ENCODE data around the gene OR10J1.

OR10J1 gene

GRCh38 chr1:159465191-159465603 is 25.7 kb downstream of the OR10J1 start:
- H3K36me3 ChIP-seq, result no peaks in the 10 kb centered on the region
- no peaks in the 10 kb centered on the region for H3K4me1 ChIP-seq (ENCODE audit: control insufficient read depth in 1 of 2, insufficient read depth in 1 of 2, low read depth in 1 of 2, low read length in 1 of 2)
- H3K27ac ChIP-seq, result no peak overlapping the region
- no peak for TF ChIP-seq CTCF (IDR thresholded peaks at IDR 0.05)
- no peak overlapping the region for H3K4me3 ChIP-seq (ENCODE audit: low read depth in 1 of 2, low read length in 1 of 2)
- no peaks in the 10 kb centered on the region for H3K9me3 ChIP-seq
- H3K27me3 ChIP-seq, result no peaks in the 10 kb centered on the region

- H3K9me3 ChIP-seq, result no peaks in the 10 kb centered on the region
- H3K4me1 ChIP-seq (ENCODE audit: control insufficient read depth in 1 of 2, insufficient read depth in 1 of 2, low read depth in 1 of 2, low read length in 1 of 2), result no peaks in the 10 kb centered on the region
- no peak overlapping the region for H3K27ac ChIP-seq
- TF ChIP-seq CTCF (IDR thresholded peaks at IDR 0.05), result no peak
- H3K27me3 ChIP-seq, result no peaks in the 10 kb centered on the region
- no peaks in the 10 kb centered on the region for H3K36me3 ChIP-seq
- no peak overlapping the region for H3K4me3 ChIP-seq (ENCODE audit: low read depth in 1 of 2, low read length in 1 of 2)
These were observed 28.8 kb downstream of the OR10J1 start for GRCh38 chr1:159468321-159468720.

GRCh38 chr1:159469921-159470533 is 30.5 kb downstream of the OR10J1 start:
- Histone ChIP-seq H3K4me3 (ENCODE audit: low read depth in 1 of 2, low read length in 1 of 2) (no peak overlapping the region), H3K27ac (no peak overlapping the region)

GRCh38 chr1:159473335-159473734 is 33.8 kb downstream of the OR10J1 start:
- no peaks in the 10 kb centered on the region for H3K36me3 ChIP-seq
- H3K27ac ChIP-seq, result no peak overlapping the region
- H3K4me3 ChIP-seq (ENCODE audit: low read depth in 1 of 2, low read length in 1 of 2), result no peak overlapping the region
- no peaks in the 10 kb centered on the region for H3K27me3 ChIP-seq
- H3K4me1 ChIP-seq (ENCODE audit: control insufficient read depth in 1 of 2, insufficient read depth in 1 of 2, low read depth in 1 of 2, low read length in 1 of 2), result no peaks in the 10 kb centered on the region
- no peaks in the 10 kb centered on the region for H3K9me3 ChIP-seq
- TF ChIP-seq CTCF (IDR thresholded peaks at IDR 0.05), result no peak

More at GRCh38 chr1:159469921-159470533, 30.5 kb downstream of the OR10J1 start:
- no peak for TF ChIP-seq CTCF (IDR thresholded peaks at IDR 0.05)
- H3K4me1 ChIP-seq (ENCODE audit: control insufficient read depth in 1 of 2, insufficient read depth in 1 of 2, low read depth in 1 of 2, low read length in 1 of 2), result no peaks in the 10 kb centered on the region
- H3K9me3 ChIP-seq, result no peaks in the 10 kb centered on the region
- H3K36me3 ChIP-seq, result no peaks in the 10 kb centered on the region
- no peaks in the 10 kb centered on the region for H3K27me3 ChIP-seq

GRCh38 chr1:159474926-159475325 is 35.4 kb downstream of the OR10J1 start:
- no peaks in the 10 kb centered on the region for H3K27me3 ChIP-seq
- H3K36me3 ChIP-seq, result no peaks in the 10 kb centered on the region
- no peaks in the 10 kb centered on the region for H3K4me1 ChIP-seq (ENCODE audit: control insufficient read depth in 1 of 2, insufficient read depth in 1 of 2, low read depth in 1 of 2, low read length in 1 of 2)
- no peaks in the 10 kb centered on the region for H3K9me3 ChIP-seq
- no peak for TF ChIP-seq CTCF (IDR thresholded peaks at IDR 0.05)
- H3K4me3 ChIP-seq (ENCODE audit: low read depth in 1 of 2, low read length in 1 of 2), result no peak overlapping the region
- no peak overlapping the region for H3K27ac ChIP-seq
